A673 (cell line): ENCODE data around the gene ZNF573. TPM values are rescaled to one million over a fixed set of nuclear protein-coding genes. Genes with fewer than 3 reads are reported as not detected.

Experiments
- BruUV-seq: library from RNA; stranded (reverse); fragments of 400-500 nt; replicated peaks from 2 replicates; lab custom pipeline; 2021; lab: Mats Ljungman, UMichigan
- CTCF ChIA-PET: fragments of 300-600 bp; sonication (Branson Sonifier 250); formaldehyde crosslinking; loops from one replicate; lab custom pipeline; 2022; ENCODE audit warnings: antibody characterized with exemption; lab: Charles Lee
- POLR2A ChIA-PET: fragments of 300-600 bp; sonication (Branson Sonifier 250); formaldehyde crosslinking; loops from one replicate; lab custom pipeline; 2022; ENCODE audit warnings: antibody characterized with exemption; ENCODE audit not compliant: low non-redundant PET; lab: Charles Lee
- DNase-seq: peaks from one replicate; pipeline ENCODE4 v3.0.0-alpha.2; 2015; ENCODE audit warnings: low spot score
- H3K27ac ChIP-seq: fragments of 200-600 bp; sonication (generic); 2 replicates; pipeline ENCODE4 v1.5.1; 2016; ENCODE audit warnings: mixed run types, low read depth, mild to moderate bottlenecking, mixed read lengths, antibody characterized with exemption, low read length; ENCODE audit not compliant: poor library complexity, severe bottlenecking
- H3K27me3 ChIP-seq: fragments of 200-600 bp; sonication (generic); replicated peaks from 2 replicates; pipeline ENCODE4 v1.6.1; 2017; ENCODE audit warnings: mixed run types, low read depth, mild to moderate bottlenecking, mixed read lengths, antibody characterized with exemption, low read length; ENCODE audit not compliant: insufficient read depth, poor library complexity
- H3K36me3 ChIP-seq: fragments of 200-600 bp; sonication (generic); 2 replicates; pipeline ENCODE4 v1.6.1; 2016; ENCODE audit warnings: mixed run types, mild to moderate bottlenecking, mixed read lengths, antibody characterized with exemption, low read length; ENCODE audit not compliant: insufficient read depth, poor library complexity, severe bottlenecking
- H3K4me1 ChIP-seq: fragments of 200-600 bp; sonication (generic); 2 replicates; pipeline ENCODE4 v1.6.1; 2017; ENCODE audit warnings: mixed run types, mild to moderate bottlenecking, mixed read lengths, antibody characterized with exemption, low read length; ENCODE audit not compliant: insufficient read depth, poor library complexity, severe bottlenecking
- H3K4me3 ChIP-seq: fragments of 200-600 bp; sonication (generic); 2 replicates; pipeline ENCODE4 v1.5.1; 2016; ENCODE audit warnings: low read depth, mixed run types, mild to moderate bottlenecking, mixed read lengths, low read length; ENCODE audit not compliant: poor library complexity, severe bottlenecking
- H3K9me3 ChIP-seq: fragments of 200-600 bp; sonication (generic); 2 replicates; pipeline ENCODE4 v1.6.1; 2016; ENCODE audit warnings: mixed run types, low read depth, mild to moderate bottlenecking, mixed read lengths, antibody characterized with exemption, low read length; ENCODE audit not compliant: poor library complexity, severe bottlenecking
- CTCF ChIP-seq: fragments of 300-800, 200-600 bp; sonication (generic); conservative IDR thresholded peaks from 2 replicates; pipeline ENCODE4 v1.5.1; 2017; ENCODE audit warnings: low read depth, mild to moderate bottlenecking, antibody characterized with exemption, low read length, moderate library complexity, mixed read lengths
- EZH2 ChIP-seq: fragments of 200-600 bp; sonication (generic); IDR thresholded peaks from 2 replicates; pipeline ENCODE4 v1.6.1; 2017; ENCODE audit warnings: borderline replicate concordance, low read depth, mild to moderate bottlenecking, mixed read lengths, antibody characterized with exemption, low read length; ENCODE audit not compliant: poor library complexity, severe bottlenecking
- intact Hi-C: fragments of 100-400 bp; cut with micrococcal nuclease; formaldehyde crosslinking; loops from one replicate; pipeline ENCODE4 v1.10.0; 2022; ENCODE audit not compliant: unreplicated experiment
- total RNA-seq: library from RNA; stranded (reverse); gene quantifications from 2 replicates; pipeline ENCODE4 v1.2.3, GENCODE V29; 2021

The ZNF573 gene
- total RNA-seq, 1 experiment from 2014 or later = 8.7 TPM

GRCh38 chr19:37813340-37813739, 34.0 kb upstream of the ZNF573 start:
- CTCF ChIA-PET = no interaction called here
- no peaks in the 10 kb centered on the region for H3K36me3 ChIP-seq
- H3K27me3 ChIP-seq = no peaks in the 10 kb centered on the region
- no peak for TF ChIP-seq EZH2
- no peak for TF ChIP-seq CTCF
- H3K27ac ChIP-seq = no peak overlapping the region
- POLR2A ChIA-PET = no interaction called here
- intact Hi-C loops = no loop called here
- peaks cover 21% of the 10 kb centered on the region for H3K9me3 ChIP-seq
- H3K4me1 ChIP-seq = no peaks in the 10 kb centered on the region
- no peak overlapping the region for H3K4me3 ChIP-seq
- BruUV-seq = no TSS peak
- DNase-seq = no peak

- BruUV-seq = no TSS peak
- ChIA-PET POLR2A (no interaction called here), CTCF (no interaction called here)
- H3K4me1 ChIP-seq = no peaks in the 10 kb centered on the region
- no peaks in the 10 kb centered on the region for H3K27me3 ChIP-seq
- H3K36me3 ChIP-seq = no peaks in the 10 kb centered on the region
- H3K4me3 ChIP-seq = no peak overlapping the region
- H3K9me3 ChIP-seq = peaks cover 34% of the 10 kb centered on the region
- no peak overlapping the region for H3K27ac ChIP-seq
- intact Hi-C loops = no loop called here
- TF ChIP-seq EZH2 (no peak), CTCF (no peak)
- no peak for DNase-seq
Observed at GRCh38 chr19:37809366-37809765, 30.0 kb upstream of the ZNF573 start.

- H3K27me3 ChIP-seq = no peaks in the 10 kb centered on the region
- H3K27ac ChIP-seq = no peak overlapping the region
- H3K36me3 ChIP-seq = no peaks in the 10 kb centered on the region
- H3K9me3 ChIP-seq = peaks cover 53% of the 10 kb centered on the region
- no peak for TF ChIP-seq EZH2
- TF ChIP-seq CTCF = no peak
- no peak for DNase-seq
- ChIA-PET POLR2A (no interaction called here), CTCF (no interaction called here)
- H3K4me1 ChIP-seq = no peaks in the 10 kb centered on the region
- no TSS peak for BruUV-seq
- intact Hi-C loops = no loop called here
- no peak overlapping the region for H3K4me3 ChIP-seq
Observed at GRCh38 chr19:37803249-37803840, 24.0 kb upstream of the ZNF573 start.
